CD4-positive, alpha-beta T cell treated with Interferon gamma for 1 hour (primary cell): Measurements from ENCODE around the gene MCTP2.

ENCODE experiments used
- DNase-seq: peaks from one replicate; pipeline ENCODE4 v3.0.0-alpha.2; 2020

The MCTP2 gene, protein sequence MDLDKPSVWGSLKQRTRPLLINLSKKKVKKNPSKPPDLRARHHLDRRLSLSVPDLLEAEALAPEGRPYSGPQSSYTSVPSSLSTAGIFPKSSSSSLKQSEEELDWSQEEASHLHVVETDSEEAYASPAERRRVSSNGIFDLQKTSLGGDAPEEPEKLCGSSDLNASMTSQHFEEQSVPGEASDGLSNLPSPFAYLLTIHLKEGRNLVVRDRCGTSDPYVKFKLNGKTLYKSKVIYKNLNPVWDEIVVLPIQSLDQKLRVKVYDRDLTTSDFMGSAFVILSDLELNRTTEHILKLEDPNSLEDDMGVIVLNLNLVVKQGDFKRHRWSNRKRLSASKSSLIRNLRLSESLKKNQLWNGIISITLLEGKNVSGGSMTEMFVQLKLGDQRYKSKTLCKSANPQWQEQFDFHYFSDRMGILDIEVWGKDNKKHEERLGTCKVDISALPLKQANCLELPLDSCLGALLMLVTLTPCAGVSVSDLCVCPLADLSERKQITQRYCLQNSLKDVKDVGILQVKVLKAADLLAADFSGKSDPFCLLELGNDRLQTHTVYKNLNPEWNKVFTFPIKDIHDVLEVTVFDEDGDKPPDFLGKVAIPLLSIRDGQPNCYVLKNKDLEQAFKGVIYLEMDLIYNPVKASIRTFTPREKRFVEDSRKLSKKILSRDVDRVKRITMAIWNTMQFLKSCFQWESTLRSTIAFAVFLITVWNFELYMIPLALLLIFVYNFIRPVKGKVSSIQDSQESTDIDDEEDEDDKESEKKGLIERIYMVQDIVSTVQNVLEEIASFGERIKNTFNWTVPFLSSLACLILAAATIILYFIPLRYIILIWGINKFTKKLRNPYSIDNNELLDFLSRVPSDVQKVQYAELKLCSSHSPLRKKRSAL

DNA sequence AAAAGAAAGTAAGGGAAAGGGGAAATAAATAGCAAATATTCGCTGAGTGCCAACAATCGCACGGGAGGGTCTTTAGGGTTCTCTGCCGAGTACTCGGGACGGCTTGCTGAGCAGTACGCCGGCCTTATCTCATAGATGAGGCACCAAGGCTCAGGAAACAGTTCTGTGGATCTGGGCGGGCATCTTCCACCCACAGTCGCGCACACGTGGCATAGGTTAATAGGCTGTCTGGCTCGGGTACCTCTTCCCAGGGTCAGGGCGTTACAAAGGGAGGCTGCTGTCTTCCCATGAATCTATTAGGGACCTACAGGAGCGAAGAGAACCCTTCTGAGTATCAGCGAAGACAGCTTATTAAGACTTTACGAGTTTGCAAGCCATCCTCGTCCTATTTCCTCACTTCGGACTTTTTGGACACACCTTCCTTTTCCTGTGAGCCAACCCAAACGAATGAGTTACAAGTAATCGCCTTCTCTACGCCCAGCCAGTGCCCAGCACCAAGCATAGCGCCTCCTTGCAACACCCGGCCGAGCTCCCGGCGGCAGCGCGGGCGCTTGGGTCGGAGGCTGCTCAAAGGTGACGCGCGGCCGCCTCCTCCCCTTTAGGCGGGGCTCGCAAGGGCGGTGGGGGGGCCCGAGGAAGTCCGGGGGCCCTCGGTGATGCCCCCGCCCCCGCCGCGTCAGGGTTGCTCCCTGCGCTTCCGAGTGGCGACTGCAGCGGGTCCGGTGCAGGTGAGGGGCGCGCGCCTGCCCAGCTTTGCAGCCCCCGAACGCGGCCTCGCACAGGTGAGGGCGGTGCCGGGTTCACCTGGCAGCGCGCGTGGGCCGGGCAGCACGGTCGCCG lies at the start of gene MCTP2:
MCTP2 (plus strand) TSS at position 679 of the 840 bp plus-strand sequence. CDS start 66,705 bp downstream, outside the sequence.
- DNase-seq: peak; percentile 91

GRCh38 chr15:94182883-94183282 lies 48.5 kb upstream of the MCTP2 start:
- DNase-seq: no peak

- DNase-seq: no peak
Measured at GRCh38 chr15:94185547-94186236, 45.7 kb upstream of the MCTP2 start.

GRCh38 chr15:94186770-94187331 lies 44.5 kb upstream of the MCTP2 start:
- no peak for DNase-seq

DNA sequence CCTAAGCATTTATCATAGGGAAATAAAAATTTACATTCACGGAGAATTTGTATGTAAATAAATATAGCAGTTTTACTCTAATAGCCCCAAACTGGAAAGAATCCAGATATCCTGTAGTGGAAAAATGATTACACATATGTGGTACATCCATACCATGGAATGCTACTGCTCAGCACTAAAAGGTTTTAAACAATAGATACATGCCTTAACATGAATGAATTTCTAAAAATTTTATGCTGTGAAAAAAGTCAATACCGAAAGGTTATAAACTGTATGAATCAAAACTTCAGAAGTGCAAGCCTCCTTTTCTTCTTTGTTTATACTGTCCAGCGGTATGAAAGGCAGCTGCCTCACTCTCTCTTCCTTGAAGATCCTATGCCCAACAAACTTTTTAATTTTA lies 37.5 kb upstream of the MCTP2 start:
- no peak for DNase-seq

GRCh38 chr15:94196531-94196930 lies 34.8 kb upstream of the MCTP2 start:
- no peak for DNase-seq

GRCh38 chr15:94198633-94199032 lies 32.7 kb upstream of the MCTP2 start:
- DNase-seq: no peak

DNA sequence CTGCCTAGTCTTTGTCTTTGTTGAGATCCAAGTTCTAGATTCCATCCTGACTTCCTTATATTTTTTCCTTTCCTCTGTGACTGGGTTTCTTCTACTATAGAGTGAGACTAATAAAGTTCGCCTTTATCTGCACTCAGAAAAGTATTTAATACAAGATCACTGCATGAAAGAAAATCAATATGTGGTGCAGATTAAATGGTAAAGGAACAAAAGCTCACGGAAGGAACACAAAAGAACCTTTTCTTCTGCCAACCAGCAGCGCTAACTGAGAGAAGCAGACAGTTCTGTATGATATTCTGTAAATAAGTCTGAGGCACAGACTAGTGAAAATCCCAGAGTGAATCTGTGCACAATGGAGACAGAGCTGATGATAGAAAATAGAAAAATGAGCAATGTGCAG lies 31.6 kb upstream of the MCTP2 start:
- no peak for DNase-seq

DNA sequence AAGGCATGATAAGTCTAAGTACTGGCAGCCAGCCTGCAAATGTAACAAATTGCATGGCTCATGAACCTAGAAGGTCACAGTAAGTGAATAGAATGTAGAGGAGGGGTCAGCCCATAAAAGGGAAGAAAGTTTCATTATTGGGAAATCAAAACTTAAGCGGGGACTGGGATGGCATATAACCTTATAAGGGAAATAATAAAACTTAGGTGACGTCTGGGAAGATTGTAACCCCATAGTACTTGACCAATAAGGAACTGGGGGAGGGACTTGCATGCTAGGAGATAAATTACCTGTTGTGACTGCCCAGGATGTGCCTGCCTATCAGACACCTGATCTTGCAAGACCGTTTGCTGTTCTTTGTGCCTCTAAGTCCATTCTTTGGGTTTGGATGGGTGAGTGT lies 28.1 kb upstream of the MCTP2 start:
- no peak for DNase-seq

GRCh38 chr15:94205366-94205765 lies 26.0 kb upstream of the MCTP2 start:
- DNase-seq: peak; percentile 32

DNA sequence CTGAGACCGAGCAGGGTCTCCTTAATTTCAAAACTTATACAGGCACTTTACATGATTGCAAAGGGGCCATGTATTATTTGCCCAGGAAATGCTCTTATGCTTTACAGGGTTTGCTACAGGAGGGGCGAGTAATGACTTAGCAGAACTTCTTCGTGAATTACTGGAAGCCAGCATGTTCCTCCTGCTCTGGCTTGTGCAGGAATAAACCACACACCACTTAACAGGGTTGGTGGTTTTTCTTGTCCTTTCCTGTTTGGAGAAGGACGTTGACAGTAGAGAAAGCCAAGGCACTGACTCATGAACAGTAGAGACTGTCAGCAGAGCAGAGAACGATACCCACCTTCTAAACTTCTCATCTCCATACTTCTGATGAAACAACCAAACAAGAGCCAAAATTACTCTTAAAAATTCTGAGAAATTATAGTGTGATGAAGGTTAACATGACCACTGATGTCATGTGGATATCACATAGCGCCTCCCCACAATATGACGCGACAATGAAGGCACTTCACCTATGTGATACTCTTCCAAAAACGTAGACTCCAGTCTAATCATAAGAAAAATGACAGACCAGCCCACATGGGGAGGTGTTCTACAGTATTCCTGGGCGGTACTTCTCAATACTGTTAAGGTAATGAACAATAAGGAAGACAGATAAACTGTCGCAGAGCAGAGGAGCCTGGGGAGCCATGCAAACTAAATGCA lies 24.7 kb upstream of the MCTP2 start:
- DNase-seq: peak; percentile 52

- no peak for DNase-seq
Measured at GRCh38 chr15:94212291-94212690, 19.1 kb upstream of the MCTP2 start.

DNA sequence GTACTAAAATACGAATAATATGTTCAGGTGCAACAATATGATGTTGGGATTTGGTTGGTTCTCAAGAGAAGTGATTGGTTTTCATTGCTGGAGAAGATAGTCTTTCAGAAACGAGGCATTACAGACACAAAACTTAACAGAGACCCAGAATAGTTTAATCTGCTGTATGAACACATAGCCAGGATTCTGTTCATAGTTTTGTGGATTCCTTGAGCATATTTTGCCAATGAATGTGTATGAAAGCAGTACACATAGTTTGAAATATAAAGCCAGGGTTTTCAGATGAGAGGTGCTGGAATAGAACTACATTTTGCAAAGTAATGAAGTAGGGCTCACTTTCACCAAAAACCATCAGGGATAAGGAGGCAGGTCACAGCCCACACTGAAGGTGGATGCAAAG lies 5.7 kb upstream of the MCTP2 start:
- DNase-seq: no peak

DNA sequence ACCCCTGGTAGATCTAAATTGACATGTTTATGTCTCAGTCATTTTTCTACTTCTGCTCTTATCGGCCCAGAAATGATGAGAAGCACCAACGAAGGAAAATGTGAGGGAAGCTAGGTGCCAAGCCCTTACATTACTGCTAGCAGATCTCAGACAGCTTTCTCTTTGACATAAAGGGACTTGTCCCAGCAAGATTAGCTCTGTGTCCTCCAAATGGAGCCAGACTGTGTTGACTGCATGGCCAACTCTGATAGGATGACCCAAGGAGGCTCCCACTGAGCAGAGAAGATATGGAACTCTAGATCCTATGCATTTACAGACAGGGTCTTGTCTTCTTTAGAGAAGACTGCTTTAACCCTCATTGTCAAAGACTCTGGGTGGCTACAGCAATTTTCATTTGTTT lies 2.8 kb upstream of the MCTP2 start:
- DNase-seq: no peak

- peak; percentile 39 for DNase-seq
Measured at GRCh38 chr15:94229591-94230369, 1.6 kb upstream of the MCTP2 start.

DNA sequence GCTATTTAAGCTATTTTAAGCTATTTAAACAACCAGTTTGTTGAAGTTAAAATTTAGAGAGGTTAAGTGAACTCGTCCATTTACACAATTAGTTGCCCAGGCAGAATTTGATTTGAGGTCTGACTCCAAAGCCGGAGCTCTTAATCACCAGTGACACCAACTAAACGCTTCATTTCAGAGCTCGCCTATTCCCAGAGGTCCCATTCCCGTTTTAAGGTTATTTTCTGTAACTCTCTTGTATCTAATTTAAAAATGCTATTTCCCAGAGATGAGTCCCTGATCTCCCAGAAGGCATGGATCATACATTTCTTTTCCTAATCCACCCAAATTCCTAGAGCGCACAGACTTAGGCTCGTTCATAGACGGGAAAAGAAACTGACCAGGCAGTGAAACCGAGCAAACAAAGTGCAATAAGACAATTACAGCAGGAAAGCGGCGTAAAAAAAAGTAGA lies 904 bp upstream of the MCTP2 start:
- DNase-seq: no peak

GRCh38 chr15:94231723-94232468 lies 535 bp downstream of the MCTP2 start:
- DNase-seq: peak; percentile 16

GRCh38 chr15:94233441-94233840 lies 2.1 kb downstream of the MCTP2 start:
- no peak for DNase-seq

- peak; percentile 45 for DNase-seq
Measured at GRCh38 chr15:94234300-94234699, 2.9 kb downstream of the MCTP2 start.

DNA sequence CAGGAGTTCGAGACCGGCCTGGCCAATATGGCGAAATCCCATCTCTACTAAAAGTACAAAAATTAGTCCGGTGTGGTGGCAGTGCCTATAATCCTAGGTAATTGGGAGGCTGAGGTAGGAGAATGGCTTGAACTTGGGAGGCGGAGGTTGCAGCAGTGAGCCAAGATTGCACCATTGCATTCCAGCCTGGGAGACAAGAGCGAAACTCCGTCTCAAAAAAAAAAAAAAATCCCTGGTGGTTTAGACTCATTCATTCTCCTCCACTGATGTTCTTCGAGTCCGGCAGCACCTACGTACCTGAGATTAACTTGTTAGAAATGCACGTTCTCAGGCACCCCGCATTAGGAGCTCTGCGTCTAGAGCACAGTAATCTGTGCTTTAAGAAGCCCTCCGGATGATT lies 3.7 kb downstream of the MCTP2 start:
- no peak for DNase-seq
